Skeletal muscle satellite cell (primary cell): ENCODE measurements around the gene MED27.

Source experiments
- H3K27me3 ChIP-seq: 2 replicates; pipeline ENCODE4 v1.7.0; 2013; ENCODE audit warnings: low read length; ENCODE audit not compliant: control insufficient read depth, insufficient read depth
- H3K36me3 ChIP-seq: 2 replicates; pipeline ENCODE4 v1.7.0; 2013; ENCODE audit warnings: mild to moderate bottlenecking, control low read depth, low read length; ENCODE audit not compliant: insufficient read depth
- H3K4me1 ChIP-seq: 2 replicates; pipeline ENCODE4 v1.7.0; 2013; ENCODE audit warnings: low read length; ENCODE audit not compliant: control insufficient read depth, insufficient read depth
- H3K4me2 ChIP-seq: 2 replicates; pipeline ENCODE4 v1.7.0; 2013; ENCODE audit warnings: mild to moderate bottlenecking, low read length
- H3K4me3 ChIP-seq: 2 replicates; pipeline ENCODE4 v1.7.0; 2013; ENCODE audit warnings: low read length
- H3K9ac ChIP-seq: 2 replicates; pipeline ENCODE4 v1.7.0; 2013; ENCODE audit warnings: mild to moderate bottlenecking, low read depth, low read length, moderate library complexity
- H3K9me3 ChIP-seq: replicated peaks from 2 replicates; pipeline ENCODE4 v1.7.0; 2013; ENCODE audit warnings: mild to moderate bottlenecking, control low read depth, low read length

Gene MED27

GRCh38 chr9:132039284-132039683, 40.4 kb downstream of the MED27 start:
- H3K9me3 ChIP-seq: no peaks in the 10 kb centered on the region
- no peak overlapping the region for H3K4me3 ChIP-seq
- no peak overlapping the region for H3K9ac ChIP-seq
- no peak overlapping the region for H3K4me2 ChIP-seq
- H3K27me3 ChIP-seq: no peaks in the 10 kb centered on the region
- peaks cover 34% of the 10 kb centered on the region for H3K4me1 ChIP-seq
- H3K36me3 ChIP-seq: peaks cover 9% of the 10 kb centered on the region

GRCh38 chr9:132037458-132037857, 42.2 kb downstream of the MED27 start:
- Histone ChIP-seq H3K4me1 (peaks cover 18% of the 10 kb centered on the region), H3K9ac (no peak overlapping the region), H3K36me3 (peaks cover 9% of the 10 kb centered on the region), H3K27me3 (no peaks in the 10 kb centered on the region), H3K4me2 (no peak overlapping the region), H3K4me3 (no peak overlapping the region), H3K9me3 (no peaks in the 10 kb centered on the region)

- H3K4me2 ChIP-seq: no peak overlapping the region
- peaks cover 3% of the 10 kb centered on the region for H3K36me3 ChIP-seq
- no peaks in the 10 kb centered on the region for H3K9me3 ChIP-seq
- no peaks in the 10 kb centered on the region for H3K27me3 ChIP-seq
- no peak overlapping the region for H3K4me3 ChIP-seq
- no peak overlapping the region for H3K9ac ChIP-seq
- H3K4me1 ChIP-seq: peaks cover 12% of the 10 kb centered on the region
Observed at GRCh38 chr9:132036521-132036920, 43.1 kb downstream of the MED27 start.

GRCh38 chr9:132035679-132036078, 44.0 kb downstream of the MED27 start:
- no peak overlapping the region for H3K4me2 ChIP-seq

GRCh38 chr9:132032238-132032950, 47.3 kb downstream of the MED27 start:
- Histone ChIP-seq H3K9me3 (no peaks in the 10 kb centered on the region), H3K9ac (no peak overlapping the region), H3K27me3 (no peaks in the 10 kb centered on the region), H3K4me2 (no peak overlapping the region), H3K4me1 (peaks cover 5% of the 10 kb centered on the region), H3K4me3 (no peak overlapping the region), H3K36me3 (no peaks in the 10 kb centered on the region)

More at GRCh38 chr9:132035679-132036078, 44.0 kb downstream of the MED27 start:
- H3K9me3 ChIP-seq: no peaks in the 10 kb centered on the region
- H3K4me3 ChIP-seq: no peak overlapping the region
- H3K36me3 ChIP-seq: no peaks in the 10 kb centered on the region
- no peaks in the 10 kb centered on the region for H3K27me3 ChIP-seq
- no peak overlapping the region for H3K9ac ChIP-seq
- H3K4me1 ChIP-seq: peaks cover 5% of the 10 kb centered on the region

- Histone ChIP-seq H3K27me3 (no peaks in the 10 kb centered on the region), H3K36me3 (no peaks in the 10 kb centered on the region), H3K4me1 (peaks cover 13% of the 10 kb centered on the region), H3K4me2 (no peak overlapping the region), H3K9ac (no peak overlapping the region), H3K4me3 (no peak overlapping the region), H3K9me3 (no peaks in the 10 kb centered on the region)
Observed at GRCh38 chr9:132031467-132032237, 48.0 kb downstream of the MED27 start.

- Histone ChIP-seq H3K4me2 (no peak overlapping the region), H3K4me3 (no peak overlapping the region), H3K4me1 (peaks cover 15% of the 10 kb centered on the region), H3K9me3 (no peaks in the 10 kb centered on the region), H3K9ac (no peak overlapping the region), H3K27me3 (no peaks in the 10 kb centered on the region), H3K36me3 (no peaks in the 10 kb centered on the region)
Observed at GRCh38 chr9:132030626-132031325, 48.9 kb downstream of the MED27 start.

GRCh38 chr9:132027752-132028663, 51.7 kb downstream of the MED27 start:
- no peaks in the 10 kb centered on the region for H3K9me3 ChIP-seq
- H3K4me2 ChIP-seq: no peak overlapping the region
- no peak overlapping the region for H3K9ac ChIP-seq
- peaks cover 15% of the 10 kb centered on the region for H3K4me1 ChIP-seq
- H3K27me3 ChIP-seq: no peaks in the 10 kb centered on the region
- H3K36me3 ChIP-seq: no peaks in the 10 kb centered on the region
- H3K4me3 ChIP-seq: no peak overlapping the region

GRCh38 chr9:132026932-132027585, 52.6 kb downstream of the MED27 start:
- H3K36me3 ChIP-seq: no peaks in the 10 kb centered on the region
- no peaks in the 10 kb centered on the region for H3K27me3 ChIP-seq
- H3K9me3 ChIP-seq: no peaks in the 10 kb centered on the region
- H3K4me3 ChIP-seq: no peak overlapping the region
- no peak overlapping the region for H3K9ac ChIP-seq
- peaks cover 11% of the 10 kb centered on the region for H3K4me1 ChIP-seq
- no peak overlapping the region for H3K4me2 ChIP-seq

GRCh38 chr9:132025766-132026165, 53.9 kb downstream of the MED27 start:
- Histone ChIP-seq H3K4me3 (no peak overlapping the region), H3K9me3 (no peaks in the 10 kb centered on the region), H3K27me3 (no peaks in the 10 kb centered on the region), H3K4me2 (no peak overlapping the region), H3K9ac (no peak overlapping the region), H3K4me1 (peaks cover 19% of the 10 kb centered on the region), H3K36me3 (no peaks in the 10 kb centered on the region)
